ENCODE results near the gene SSR2.

- TF ChIP-seq POLR2A (IDR thresholded peaks at IDR 0.05): no peak
- TF ChIP-seq CTCF (IDR thresholded peaks at IDR 0.05): no peak
- TF ChIP-seq EP300 (IDR thresholded peaks at IDR 0.05): no peak
Observed at GRCh38 chr1:155964193-155964592, 56.6 kb downstream of the SSR2 start.
